Colonic mucosa (tissue), 4 donors: ENCODE data around the gene YOD1. TPM values are rescaled to one million over a fixed set of nuclear protein-coding genes. Genes with fewer than 3 reads are reported as not detected.

ENCODE experiments used
- DNase-seq: peaks from one replicate; pipeline ENCODE4 v3.0.0-alpha.2; 2020
- H3K27ac ChIP-seq: fragments of 200-600 bp; one replicate; pipeline ENCODE4 v1.8.0; 2021
- H3K27me3 ChIP-seq: fragments of 200-600 bp; one replicate; pipeline ENCODE4 v1.8.0; 2021
- H3K36me3 ChIP-seq: fragments of 200-600 bp; one replicate; pipeline ENCODE4 v1.8.0; 2021
- H3K4me1 ChIP-seq: fragments of 200-600 bp; one replicate; pipeline ENCODE4 v1.8.0; 2021; ENCODE audit warnings: mild to moderate bottlenecking
- H3K4me3 ChIP-seq: fragments of 200-600 bp; one replicate; pipeline ENCODE4 v1.8.0; 2021
- H3K9ac ChIP-seq, 2 donors: one replicate each; pipeline ENCODE4 v1.7.0; 2013; ENCODE audit warnings: control low read depth in 2 of 2, low read depth in 2 of 2, low read length in 2 of 2
- H3K9me3 ChIP-seq: fragments of 200-600 bp; one replicate; pipeline ENCODE4 v1.8.0; 2021
- intact Hi-C: fragments of 100-400 bp; cut with DNase I; formaldehyde crosslinking; loops from one replicate; pipeline ENCODE4 v1.14.1; 2022
- total RNA-seq, 2 donors: library from RNA; stranded (reverse); fragmentation: NEBNext Ultra II Directional in 1 of 2; extraction: Animal tissue kit (Norgen Biotek cat#: 25700) in 1 of 2; gene quantifications; one replicate each; pipeline ENCODE4 v1.2.1, GENCODE V29; 2021
- TF ChIP-seq, protein P1 (sequence below): fragments of 200-600 bp; IDR thresholded peaks from one replicate; pipeline ENCODE4 v1.8.0; 2022; ENCODE audit warnings: antibody characterized with exemption, mild to moderate bottlenecking
- donor health status: healthy.
- donor health status: DM: no; HTN: no; CAD: no.
- donor health status: DM: no; HTN: no; CAD: no.

Gene YOD1
- total RNA-seq, 2 donors from 2014 or later = 5.7 to 8.0 TPM

DNA sequence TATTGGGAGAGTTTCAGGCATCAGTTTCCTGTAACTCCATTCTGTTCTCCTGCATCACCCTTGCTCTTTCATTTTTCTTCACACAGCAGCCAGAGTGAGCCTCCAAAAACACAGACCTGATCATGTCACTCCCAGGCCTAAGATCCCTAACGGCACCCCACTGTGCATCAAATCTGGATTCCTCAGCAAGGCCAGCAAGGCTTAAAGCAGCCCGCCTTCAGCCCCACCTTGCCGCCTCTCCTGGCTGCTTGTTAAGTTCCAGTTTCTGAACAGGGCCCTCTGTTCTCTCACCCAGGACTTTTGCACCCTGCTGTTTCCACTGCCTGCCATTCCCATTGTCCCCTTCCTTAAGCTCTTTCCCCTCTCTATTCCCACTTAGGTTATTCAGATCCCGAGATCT, 47.8 kb downstream of the YOD1 start:
- no peaks in the 10 kb centered on the region for H3K27me3 ChIP-seq
- H3K4me3 ChIP-seq = no peak overlapping the region
- intact Hi-C loops = no loop called here
- H3K9me3 ChIP-seq = no peaks in the 10 kb centered on the region
- no peak overlapping the region for H3K27ac ChIP-seq
- TF ChIP-seq, protein P1, sequence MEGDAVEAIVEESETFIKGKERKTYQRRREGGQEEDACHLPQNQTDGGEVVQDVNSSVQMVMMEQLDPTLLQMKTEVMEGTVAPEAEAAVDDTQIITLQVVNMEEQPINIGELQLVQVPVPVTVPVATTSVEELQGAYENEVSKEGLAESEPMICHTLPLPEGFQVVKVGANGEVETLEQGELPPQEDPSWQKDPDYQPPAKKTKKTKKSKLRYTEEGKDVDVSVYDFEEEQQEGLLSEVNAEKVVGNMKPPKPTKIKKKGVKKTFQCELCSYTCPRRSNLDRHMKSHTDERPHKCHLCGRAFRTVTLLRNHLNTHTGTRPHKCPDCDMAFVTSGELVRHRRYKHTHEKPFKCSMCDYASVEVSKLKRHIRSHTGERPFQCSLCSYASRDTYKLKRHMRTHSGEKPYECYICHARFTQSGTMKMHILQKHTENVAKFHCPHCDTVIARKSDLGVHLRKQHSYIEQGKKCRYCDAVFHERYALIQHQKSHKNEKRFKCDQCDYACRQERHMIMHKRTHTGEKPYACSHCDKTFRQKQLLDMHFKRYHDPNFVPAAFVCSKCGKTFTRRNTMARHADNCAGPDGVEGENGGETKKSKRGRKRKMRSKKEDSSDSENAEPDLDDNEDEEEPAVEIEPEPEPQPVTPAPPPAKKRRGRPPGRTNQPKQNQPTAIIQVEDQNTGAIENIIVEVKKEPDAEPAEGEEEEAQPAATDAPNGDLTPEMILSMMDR = no peak
- no peak overlapping the region for H3K9ac ChIP-seq
- DNase-seq = no peak
- peaks cover 9% of the 10 kb centered on the region for H3K4me1 ChIP-seq
- H3K36me3 ChIP-seq = no peaks in the 10 kb centered on the region

DNA sequence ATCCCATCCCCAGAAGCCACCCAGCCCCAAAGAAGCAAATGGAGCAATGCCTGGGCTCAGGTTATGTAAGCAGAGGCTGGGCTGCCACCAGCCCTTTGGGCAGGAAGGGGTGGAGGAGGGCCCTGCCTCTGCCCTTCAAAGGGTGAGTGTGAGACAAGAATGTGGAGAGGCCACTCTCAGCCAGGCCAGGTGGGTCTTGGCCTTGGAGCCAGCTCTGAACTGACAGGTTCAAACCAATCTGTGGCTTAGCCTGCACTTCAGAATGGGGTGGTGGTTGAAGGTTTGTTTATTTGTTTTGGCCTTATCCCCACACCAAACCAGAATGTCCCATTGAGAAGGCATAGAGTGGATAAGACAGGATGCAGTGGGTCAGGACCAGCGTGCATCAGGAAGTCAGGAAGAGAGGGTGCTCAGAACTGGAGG, 48.3 kb downstream of the YOD1 start:
- no peaks in the 10 kb centered on the region for H3K9me3 ChIP-seq
- H3K27ac ChIP-seq = no peak overlapping the region
- intact Hi-C loops = no loop called here
- no peak overlapping the region for H3K4me3 ChIP-seq
- H3K9ac ChIP-seq = no peak overlapping the region
- TF ChIP-seq, protein P1 = no peak
- no peak for DNase-seq
- peaks cover 9% of the 10 kb centered on the region for H3K4me1 ChIP-seq
- no peaks in the 10 kb centered on the region for H3K36me3 ChIP-seq
- H3K27me3 ChIP-seq = no peaks in the 10 kb centered on the region

DNA sequence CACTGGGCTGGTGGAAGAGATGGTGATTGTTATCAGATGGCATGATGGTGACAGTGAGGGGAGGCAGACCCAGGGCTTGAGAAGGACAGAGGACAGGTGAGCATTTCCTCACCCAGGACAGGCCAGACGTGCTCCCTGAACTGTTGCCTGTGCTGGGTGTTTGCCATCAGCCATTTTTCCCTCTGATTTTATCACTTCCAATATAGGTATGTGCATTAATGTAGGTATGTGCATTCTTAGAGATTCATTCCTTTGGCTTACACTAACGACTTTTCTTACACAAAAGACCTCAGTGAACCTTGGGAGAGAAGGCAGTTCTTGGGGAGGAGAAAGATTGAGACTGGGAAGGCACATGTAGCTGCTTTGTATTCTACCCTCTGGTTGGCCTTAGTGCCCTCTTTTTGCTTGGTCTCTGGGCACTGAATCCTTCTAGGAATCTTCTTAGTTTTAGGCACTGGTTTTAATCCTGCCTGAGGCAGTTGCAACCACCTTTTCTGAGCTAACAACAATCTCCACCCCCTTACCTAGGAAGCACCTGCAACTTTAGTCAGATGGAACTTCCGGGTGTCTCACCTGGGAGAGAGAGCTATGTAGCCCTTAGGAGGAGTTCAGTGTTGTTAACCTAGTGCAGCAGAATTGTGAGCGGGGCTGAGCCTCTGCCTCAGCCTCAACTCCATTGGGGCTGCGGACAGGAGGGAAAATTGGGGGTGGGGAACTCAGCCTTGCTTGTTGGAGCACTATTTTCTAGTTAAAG, 49.3 kb downstream of the YOD1 start:
- Histone ChIP-seq H3K27me3 (no peaks in the 10 kb centered on the region), H3K4me3 (no peak overlapping the region), H3K36me3 (no peaks in the 10 kb centered on the region), H3K27ac (no peak overlapping the region), H3K9ac (no peak overlapping the region), H3K4me1 (peaks cover 9% of the 10 kb centered on the region), H3K9me3 (no peaks in the 10 kb centered on the region)
- peak; percentile 63 for DNase-seq
- intact Hi-C loops = no loop called here
- TF ChIP-seq, protein P1 = no peak

DNA sequence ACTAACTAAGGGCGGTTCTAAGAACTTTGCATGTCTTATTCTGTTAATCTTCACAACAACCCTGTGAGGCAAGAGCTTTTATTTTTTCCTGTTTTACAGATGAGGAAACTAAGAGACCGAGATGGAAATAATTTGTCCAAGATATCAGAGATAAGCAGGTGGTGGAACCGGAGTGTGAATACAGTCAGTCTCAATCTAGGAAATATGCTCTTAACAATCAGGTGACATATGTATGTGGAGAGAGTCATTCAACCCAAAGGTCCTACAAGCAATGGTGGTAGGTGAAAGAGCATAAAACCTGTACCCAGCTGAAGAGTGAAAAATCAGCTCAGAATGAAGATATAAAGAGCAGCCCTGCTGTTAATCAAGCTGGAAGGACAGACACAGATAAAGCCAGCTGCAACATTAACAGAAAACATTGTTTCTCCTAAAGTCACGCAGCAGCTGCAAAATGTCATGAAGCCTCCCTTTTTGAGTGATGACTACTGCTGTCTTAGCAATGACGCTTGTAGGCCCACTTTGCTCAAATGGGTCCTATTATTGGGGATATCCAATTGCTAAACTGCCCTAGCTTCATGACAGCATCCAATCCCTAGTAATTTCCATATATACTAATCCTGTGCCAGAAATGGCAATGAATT, 50.2 kb downstream of the YOD1 start:
- Histone ChIP-seq H3K27me3 (no peaks in the 10 kb centered on the region), H3K9me3 (no peaks in the 10 kb centered on the region), H3K4me3 (no peak overlapping the region), H3K27ac (no peak overlapping the region), H3K4me1 (peaks cover 9% of the 10 kb centered on the region), H3K9ac (no peak overlapping the region), H3K36me3 (no peaks in the 10 kb centered on the region)
- TF ChIP-seq, protein P1 = no peak
- no peak for DNase-seq
- intact Hi-C loops = no loop called here

DNA sequence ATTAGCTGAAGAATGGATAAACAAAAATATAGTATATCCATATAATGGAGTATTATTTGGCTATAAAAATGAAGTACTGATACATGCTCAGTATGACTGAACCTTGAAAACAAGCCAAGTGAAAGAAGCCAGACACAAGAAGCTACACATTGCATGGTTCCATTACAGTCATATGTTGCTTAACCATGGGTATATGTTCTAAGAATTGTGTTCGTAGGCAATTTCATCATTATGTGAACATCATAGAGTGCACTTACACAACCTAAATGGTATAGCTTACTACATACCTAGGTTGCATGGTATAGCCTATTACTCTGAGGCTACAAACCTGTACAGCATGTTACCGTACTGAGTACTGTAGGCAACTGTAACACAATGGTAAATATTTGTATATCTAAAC, 52.2 kb downstream of the YOD1 start:
- intact Hi-C loops = no loop called here
- TF ChIP-seq, protein P1 = no peak
- Histone ChIP-seq H3K4me1 (peaks cover 9% of the 10 kb centered on the region), H3K27ac (no peak overlapping the region), H3K27me3 (no peaks in the 10 kb centered on the region), H3K9me3 (no peaks in the 10 kb centered on the region), H3K9ac (no peak overlapping the region), H3K36me3 (no peaks in the 10 kb centered on the region), H3K4me3 (no peak overlapping the region)
- DNase-seq = no peak

Other genes starting within 250 kb of the YOD1 start
- gene IL20, start 185.6 kb downstream of the YOD1 start, total RNA-seq = not detected
- not detected for gene IL24, start 153.8 kb downstream of the YOD1 start, total RNA-seq
- gene FCMR, start 129.3 kb downstream of the YOD1 start, total RNA-seq = 1 to 10 TPM; 2.3 to 2.7 TPM
- gene PIGR, start 104.7 kb downstream of the YOD1 start, total RNA-seq = over 10,000 TPM in 1 of 2 donors, 1,000 to 10,000 TPM in 1; 7,504 to 12,164 TPM
- gene FCAMR, start 80.7 kb downstream of the YOD1 start, total RNA-seq = 1 to 10 TPM in 1 of 2 donors, under 1 TPM in 1; 0.56 to 4.5 TPM
- gene C1orf116, start 18.5 kb downstream of the YOD1 start, total RNA-seq = 10 to 100 TPM; 12.0 to 25.5 TPM
- gene PFKFB2, start 2.1 kb upstream of the YOD1 start, total RNA-seq = 10 to 100 TPM; 52.1 to 88.5 TPM
- 1 to 10 TPM; 5.0 to 9.6 TPM for gene C4BPB, start 37.7 kb upstream of the YOD1 start, total RNA-seq
- gene C4BPA, start 53.0 kb upstream of the YOD1 start, total RNA-seq = 1 to 10 TPM; 1.9 to 2.3 TPM